SW 1271 (cell line): ENCODE results near the gene BCL2L1.

Source experiments
- DNase-seq, 2 experiments: peaks; one replicate each; lab custom pipeline; 2025; lab: John Stamatoyannopoulos, UW

BCL2L1 gene

DNA sequence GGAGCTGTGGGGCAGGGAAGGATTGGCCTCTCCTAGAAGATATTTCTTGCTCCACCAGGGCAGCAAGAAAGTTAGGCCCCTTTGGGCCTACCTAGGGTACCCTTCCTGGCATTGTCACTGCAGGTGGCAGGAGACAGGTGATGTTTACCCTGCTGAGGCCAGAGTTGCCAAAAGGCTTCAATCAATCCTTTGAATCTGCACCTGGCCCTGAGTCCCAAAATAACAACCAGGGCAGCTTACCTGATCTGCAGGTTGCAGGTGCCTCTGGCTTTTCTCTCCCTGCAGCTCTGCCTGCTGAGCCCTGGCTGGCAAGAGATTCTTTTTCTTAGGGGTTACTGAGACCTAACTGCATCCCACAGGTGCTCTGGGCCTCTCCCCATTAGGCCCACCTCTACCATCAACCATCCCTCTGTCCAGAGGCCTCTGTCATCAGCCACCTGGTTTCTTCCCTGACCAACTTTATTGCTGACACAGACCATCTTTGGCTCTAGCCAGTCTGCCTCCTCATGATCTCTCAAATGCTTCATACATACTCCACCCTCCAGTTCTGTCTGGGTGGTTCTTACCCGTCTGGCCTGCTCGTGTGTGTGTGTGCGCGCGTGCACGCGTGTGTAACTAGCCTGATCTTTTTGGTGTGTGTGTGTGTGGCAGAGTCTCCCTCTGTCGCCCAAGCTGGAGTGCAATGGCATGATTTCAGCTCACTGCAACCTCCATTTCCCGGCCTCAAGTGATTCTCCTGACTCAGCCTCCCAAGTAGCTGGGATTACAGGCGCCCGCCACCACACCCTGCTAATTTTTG, 13.7 kb downstream of the BCL2L1 start:
- no peak for DNase-seq

DNA sequence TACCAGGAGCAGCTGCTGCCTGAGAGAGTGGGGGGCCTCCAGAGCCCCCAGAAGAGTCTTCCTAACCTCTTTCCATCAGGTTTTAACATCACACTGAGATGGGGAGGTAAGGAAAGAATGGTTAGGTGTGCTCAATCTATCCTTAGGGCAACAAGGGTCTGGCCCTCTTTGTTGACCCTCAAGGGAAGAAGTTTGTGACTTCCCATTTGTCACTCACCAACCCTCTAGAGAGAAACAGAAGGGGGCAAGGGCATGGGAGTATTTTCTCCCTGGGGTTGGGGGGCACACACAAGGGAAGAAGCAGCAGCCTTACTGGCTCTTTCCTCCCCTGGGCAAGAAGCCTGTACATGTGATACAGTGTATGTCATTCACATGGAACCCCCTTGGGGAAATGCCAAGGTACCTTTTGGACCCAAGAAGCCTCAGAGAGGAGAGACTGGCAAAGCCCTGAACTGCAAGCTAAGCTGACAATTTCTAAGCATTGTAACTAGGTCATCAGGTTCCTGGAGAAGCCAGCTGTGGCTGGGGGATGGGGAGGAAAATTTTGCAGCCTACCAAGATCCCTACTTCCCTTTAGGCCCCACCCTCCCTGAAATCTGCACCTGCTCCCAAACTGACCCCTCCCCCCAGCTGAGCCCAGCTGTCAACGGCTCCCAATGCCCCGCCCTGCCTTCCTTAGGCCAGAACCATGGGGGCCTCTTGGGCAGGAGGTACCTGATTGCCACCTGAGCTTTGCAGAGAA, 14.5 kb downstream of the BCL2L1 start:
- peak in 1 of 2 experiments; percentile 40 for DNase-seq

DNA sequence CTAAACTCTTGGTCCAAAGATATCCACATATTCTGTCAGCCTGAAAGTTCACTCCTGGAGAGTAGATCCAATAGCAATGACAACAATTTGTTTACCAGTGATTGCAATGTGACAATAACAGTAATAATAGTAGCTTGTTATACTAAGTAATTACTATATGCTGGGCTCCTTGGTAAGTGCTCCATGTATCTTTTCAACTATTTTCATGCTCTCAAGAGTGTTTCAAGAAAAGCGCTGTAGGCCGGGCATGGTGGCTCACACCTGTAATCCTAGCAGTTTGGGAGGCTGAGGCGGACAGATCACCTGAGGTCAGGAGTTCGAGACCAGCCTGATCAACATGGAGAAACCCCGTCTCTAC, 15.4 kb downstream of the BCL2L1 start:
- DNase-seq: no peak

DNA sequence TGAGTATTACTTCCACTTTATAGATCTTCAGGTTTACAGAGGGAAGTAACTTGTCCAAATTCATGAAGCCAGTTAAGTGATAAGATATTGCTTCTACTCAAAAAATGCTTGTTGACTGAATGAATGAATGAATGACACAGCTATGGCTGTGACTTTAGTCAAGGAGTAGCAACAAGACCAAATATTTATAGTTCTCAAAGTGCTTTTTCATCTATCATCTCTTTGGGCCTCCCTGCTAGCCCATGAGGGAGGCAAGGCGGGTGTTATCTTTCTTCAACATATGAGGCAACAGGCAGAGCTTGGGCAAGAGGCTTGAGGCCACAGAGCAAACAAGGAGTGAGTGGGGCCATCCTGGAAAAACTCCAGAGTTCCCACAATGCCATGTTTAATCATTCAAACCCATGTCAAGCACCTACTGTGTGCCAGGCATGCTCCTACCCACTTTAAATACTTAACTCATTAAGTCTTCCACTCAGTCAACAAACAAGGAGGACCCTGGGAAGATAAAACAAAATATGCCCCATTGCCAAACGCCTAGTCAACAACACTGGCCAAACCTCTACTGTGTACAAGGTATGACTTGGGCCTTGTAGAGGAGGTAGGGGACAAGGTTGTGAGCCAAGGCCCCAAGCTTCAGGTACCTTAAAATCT, 15.9 kb downstream of the BCL2L1 start:
- DNase-seq: no peak

DNA sequence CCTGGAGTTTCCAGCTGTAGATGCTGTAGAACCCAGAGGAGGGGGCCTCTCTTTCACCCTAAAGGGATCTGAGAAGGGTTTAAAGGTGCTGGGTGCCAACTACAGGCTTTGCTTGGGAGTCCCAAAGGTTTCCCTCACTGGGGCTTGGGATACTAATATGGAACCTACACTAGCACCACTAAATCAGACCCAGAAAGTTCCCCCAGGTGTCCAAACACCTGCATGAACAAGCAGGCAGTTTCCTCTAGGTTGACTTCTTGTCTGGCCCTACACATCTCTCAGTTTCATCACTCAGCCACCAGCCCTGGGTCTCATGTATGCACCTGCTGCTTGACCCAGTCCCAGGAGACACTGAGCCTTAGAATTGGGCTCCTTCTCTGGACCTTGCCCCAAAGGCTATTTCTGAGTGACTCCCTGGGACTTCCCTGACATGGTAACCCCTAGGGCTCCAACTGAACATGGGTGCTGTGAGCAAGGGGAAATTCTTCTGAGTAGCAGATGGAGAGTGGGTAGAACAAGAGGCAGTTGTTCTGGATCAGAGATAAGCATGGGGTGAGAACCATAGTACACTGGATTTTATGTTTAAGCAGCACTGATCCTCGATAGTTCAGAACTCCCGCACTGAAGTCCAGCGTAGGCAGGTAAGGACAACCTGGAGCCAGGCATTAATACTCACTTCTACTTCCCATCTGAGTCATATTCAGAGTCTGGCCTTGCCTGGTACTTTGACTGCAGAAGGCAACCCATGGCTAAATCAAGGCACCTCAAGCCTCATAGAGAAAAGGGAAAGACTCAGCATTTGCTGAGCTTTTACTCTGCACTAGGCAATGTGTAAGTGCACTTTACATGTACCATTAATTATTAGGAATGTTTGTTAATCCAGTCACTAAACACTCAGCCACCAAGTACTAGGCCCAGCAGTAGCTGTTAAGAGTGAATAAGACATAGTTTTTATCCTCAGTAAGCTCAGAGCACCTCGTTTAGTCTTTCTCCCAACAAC, 16.8 kb downstream of the BCL2L1 start:
- no peak for DNase-seq

DNA sequence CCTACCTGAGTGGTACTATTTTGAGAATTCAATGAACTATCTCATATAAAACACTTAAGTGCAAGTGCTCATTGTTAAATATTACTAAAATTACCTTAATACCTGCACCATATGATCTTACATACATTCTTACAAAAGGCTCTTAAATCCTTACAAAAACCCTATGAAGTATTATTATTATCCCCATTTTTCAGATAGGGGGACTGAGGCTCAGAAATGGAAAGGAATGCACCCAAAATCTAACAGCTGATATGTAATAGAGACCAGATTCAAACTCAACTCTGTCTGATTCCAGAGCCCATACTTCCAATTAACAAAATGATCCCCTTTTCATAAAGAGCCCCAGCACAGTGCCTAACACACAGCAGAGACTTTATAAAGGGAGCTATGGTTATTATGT, 17.5 kb downstream of the BCL2L1 start:
- no peak for DNase-seq

DNA sequence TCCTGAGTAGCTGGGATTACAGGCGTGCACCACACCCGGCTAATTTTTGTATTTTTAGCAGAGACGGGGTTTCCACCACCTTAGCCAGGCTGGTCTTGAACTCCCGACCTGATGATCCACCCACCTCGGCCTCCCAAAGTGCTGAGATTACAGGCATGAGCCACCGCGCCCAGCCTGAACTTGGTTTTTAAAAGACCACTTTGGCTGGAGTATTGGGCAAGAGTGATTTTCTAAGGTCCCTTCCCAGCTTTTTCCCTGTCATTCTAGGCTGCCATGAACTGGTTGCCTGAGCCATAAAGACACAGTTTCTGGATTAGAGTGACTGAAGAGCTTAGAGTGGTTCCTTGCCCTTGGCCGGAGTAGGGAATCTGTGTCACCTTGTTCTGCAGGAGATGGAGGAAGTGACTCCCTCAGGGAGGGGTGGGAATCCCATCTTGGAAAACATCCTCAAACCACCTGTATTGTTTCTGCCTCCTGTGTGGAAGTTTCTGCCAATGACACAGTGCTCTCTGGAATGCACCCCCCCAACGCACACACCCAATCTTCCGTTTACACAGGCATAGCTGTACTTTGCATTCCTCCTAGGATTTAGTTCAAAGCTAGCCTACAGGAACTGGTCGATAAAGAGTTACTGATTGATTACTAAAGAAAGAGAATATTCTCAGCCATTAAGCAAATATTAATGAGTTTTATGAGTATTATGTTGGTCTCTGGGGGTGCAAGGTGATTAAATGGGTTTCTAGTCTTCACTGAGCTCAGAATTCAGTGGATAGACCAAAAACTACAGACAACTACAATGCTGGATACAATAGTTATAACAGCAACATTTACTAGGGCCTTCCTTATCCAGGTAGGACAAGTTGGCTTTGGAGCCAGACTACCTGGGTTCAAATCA, 18.2 kb downstream of the BCL2L1 start:
- peak; percentile 69 to 93 for DNase-seq

DNA sequence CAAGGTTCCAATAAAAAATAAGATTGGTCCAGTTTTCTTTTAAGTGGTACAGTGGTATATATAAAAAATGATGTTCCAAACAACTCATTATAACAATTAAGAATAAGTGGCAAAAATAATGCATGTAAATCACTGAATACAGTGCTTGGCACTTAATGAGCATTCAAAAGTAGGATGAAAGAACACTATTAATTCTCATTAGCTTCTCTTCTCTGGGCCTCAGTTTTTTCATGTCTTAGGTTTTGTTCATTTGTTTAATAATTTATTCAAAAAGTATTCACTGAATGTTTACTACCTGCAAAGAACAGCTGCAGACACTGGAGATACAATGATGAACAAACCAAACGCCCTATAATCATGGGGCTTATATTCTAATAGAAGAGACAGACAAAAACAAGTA, 21.1 kb downstream of the BCL2L1 start:
- no peak for DNase-seq

DNA sequence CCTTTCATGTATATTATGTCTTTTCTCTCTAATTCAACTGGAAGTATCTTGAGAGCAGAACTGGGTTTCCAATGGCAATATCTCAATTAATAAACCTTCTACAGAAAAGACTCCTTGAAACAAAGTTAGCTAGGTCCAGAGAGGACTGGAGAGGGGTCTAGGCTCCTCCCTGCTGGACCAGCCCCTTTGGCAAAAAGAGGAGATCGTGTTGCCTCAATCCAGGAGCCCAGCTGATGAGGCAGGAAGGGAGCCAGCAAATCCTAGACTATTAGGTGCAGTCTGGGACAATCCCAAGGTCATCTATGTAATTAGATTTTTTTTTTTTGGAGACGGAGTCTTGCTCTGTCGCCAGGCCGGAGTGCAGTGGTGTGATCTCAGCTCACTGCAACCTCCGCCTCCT, 21.9 kb downstream of the BCL2L1 start:
- DNase-seq: no peak

DNA sequence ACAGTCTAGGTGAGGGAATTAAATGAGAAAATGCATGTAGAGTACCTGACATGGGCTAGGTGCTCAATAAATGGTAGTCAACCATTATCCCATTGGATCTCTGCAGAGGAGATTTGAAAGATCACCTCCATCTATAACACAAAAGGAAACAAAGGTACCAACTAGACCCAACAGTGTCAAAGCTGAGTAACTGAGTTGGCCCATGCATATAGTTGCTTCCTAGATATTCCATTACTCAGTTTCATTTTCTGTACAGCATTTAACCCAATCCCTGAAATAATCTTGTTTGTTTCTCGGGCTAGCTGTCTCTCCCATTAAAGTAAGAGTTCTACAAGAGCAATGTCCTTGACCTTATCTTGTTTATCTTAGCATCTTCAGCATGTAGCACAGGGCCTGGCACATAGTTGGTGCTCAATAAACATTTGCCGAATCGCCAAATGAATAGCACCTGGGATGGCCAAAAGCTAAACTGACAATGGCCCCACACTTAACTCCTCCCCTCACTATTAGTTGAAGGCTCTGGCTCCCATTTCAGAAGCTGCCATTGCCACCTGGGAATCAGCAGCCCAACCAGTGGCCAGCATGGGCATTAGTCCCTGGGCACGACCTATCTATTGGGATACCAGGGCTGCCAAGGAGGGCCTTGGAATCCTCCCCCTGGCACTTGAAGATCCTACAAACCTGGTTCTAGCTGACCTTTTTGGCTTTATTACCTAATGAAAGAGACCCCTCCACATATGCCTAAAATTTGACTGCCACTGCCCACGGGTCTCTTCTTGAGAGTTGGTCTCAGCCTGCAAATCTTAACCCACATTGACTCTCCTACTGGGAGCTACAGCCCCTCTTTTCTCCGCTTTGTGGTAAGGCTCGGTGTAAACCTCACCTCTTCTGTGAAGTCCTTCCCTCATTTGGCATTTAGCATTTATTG, 22.6 kb downstream of the BCL2L1 start:
- DNase-seq: no peak

DNA sequence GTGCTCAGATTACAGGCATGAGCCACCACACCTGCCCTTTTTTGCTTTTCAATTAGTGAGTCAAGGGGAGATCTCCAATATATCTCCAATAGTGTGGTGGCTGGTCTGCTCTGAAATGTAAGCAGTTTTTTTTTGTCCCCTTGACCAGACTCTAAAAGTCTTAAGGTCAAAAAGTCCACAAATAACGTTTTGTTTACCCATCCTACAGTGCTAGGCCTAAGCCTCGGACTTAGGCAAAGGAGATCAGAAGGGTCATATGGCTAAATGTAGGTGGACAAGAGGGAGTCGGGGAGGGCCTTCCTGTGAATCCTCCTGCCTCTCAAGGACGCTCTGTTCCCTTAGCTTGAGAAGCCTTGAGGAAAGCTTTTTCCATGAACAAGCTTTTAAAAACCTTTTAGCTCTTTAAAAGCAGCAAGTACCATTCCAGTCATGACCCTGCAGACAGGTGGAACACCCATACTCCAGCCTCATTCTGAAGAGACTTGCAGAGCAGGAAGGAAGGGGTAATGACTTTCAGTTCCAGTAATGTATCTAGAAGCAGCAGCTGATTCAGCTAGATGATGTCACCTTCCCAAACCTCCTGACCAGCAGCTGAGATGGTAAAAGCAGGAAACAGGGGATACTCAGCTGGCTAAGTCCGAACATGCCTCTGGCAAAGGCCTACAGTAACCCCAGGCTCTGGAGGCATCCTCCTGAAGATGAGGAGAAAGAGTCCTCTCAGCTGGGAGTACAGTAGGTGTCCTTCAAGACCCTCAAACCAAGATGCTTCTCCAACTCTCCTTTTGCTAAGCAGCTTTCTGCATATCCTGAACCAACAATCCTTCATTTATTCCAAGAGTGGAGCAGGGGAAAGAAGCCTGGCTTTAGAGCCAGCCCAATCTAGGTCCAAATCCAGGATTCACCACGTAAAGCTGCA, 23.6 kb downstream of the BCL2L1 start:
- peak; percentile 88 to 96 for DNase-seq

DNA sequence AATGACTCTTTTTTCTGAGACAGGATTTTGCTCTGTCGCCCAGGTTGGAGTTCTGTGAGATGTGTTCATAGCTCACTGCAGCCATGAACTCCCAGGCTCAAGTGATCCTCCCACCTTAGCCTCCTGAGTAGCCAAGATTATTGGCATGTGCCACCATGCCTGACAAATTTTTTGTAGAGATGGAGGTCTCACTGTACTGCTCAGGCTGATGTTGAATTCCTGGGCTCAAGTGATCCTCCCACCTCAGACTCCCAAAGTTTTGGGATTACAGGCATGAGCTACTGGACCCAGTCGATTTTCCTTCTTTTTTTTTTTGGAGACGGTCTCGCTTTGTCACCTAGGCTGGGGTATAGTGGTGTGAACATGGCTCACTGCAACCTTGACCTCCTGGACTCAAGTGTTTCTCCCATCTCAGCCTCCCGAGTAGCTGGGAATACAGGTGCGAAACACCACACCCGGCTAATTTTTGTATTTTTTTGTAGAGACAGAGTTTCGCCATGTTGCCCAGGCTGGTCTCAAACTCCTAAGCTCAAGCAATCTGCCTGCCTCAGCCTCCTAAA, 24.3 kb downstream of the BCL2L1 start:
- no peak for DNase-seq

DNA sequence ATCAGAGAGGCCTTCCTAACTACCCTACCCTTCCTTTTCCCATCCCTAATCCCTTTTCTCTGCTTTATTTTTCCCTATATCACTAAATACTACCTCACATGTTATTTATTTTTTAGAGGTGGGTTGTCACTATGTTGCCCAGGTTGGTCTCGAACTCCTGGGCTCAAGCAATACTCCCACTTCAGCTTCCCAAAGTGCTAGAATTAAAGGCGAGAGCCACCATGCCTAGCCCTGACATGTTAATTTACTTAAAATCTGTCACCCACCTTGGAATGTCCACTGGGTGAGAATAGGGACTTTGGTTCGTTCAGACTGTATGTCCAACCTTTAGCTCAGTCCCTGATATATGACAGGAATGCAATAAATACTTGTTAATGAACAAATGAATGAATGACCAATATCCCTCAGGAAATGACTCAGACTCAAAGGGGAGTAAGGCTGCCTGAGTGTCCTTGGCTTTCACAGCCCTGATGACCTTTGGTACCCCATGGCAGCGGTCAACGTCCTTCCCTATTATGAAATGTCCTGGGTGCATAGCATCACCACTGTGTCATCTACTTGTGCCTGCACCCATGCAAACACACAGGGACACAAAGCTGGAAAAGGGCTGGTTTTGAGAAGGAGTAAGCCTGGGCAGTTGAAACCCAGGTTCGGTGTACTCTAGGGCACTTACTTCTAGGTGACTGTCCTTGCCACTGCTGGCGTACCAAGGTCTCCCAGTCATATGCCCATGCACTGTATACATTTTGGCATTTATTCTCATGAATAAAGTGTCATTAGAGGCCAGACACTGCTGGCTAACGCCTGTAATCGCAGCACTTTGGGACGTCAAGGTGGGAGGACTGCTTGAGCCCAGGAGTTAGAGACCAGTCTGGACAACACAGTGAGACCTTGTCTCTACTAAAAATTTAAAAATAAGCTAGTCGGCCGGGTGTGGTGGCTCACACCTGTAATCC, 26.5 kb downstream of the BCL2L1 start:
- peak; percentile 99 for DNase-seq

DNA sequence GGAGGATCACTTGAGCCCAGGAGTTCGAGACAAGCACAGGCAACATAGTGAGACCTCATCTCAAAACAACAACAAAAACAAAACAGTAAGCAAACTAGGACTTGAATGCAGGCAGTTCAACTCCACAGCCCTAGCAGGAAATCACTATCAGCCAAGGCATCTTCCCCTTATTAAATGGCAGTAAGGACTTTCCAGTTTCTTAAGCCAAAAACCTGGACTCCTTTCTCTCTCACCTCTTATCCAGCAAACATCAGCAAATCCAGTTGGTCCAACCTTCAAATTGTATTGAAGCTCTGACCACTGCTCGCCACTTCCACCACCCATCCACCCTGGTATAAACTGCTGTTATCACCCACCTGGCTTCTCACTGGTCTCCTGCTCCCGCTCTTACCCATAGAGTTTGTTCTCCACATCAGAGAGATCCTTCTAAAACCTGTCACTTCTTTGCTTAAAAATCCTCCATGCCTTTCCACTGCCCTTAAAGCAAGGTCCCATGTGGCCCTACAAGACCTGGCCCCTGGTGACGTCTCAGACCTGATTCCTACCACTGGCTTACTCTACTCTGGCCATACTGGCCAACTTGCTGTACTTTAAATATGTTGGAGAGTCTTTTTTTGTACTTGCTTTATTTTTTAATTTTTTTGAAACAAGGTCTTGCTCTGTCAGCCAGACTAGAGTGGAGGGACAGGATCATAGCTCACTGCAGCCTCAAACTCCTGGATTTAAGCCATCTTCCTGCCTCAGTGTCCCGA, 27.6 kb downstream of the BCL2L1 start:
- DNase-seq: no peak

DNA sequence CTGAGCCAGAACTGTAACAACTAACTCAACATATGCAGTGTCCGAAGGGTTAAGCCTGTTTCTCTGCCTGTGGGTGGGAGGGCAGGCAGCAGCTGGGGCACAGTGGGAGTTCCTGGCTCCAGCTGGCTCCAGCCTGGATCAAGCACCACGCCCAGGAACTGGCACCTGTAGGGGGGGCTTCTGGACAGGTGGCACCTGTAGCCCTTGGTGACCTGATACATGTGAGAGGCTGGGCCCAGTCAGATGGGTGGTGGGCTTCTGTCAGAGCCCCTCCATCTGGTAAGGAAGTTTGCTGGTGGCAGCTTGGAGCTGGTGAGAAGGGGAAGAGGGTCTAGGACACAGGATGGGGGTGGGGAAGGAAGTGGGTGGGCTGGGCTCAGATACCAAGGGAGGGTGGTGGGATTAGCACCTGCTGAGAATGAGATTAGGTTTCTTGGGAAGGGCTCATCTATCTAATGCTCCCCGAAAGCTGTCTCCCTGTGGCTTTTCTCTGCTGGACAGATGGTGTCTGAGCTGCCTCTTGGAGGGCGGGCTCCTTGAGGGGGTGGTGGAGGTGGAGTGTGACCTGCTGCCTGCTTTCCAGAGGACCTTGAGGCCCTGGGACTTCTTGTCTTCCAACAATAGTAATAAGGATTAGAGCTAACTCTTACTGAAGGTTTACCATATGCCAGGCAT, 28.5 kb downstream of the BCL2L1 start:
- no peak for DNase-seq

DNA sequence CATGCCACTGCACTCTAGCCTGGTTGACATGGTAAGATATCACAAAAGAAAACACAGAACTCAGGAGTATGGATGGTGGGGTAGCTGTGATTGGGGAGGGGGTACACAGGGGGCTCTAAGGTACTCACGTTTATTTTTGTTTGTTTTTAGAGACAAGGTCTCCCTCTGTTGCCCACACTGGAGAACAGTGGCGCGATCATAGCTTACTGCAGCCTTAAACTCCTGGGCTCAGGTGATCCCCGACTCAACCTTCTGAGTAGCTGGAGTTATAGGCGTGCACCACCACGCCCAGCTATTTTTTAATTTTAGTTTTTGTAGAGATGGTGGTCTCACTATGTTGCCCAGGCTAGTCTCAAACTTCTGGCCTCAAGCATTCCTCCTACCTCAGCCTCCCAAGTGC, 29.3 kb downstream of the BCL2L1 start:
- DNase-seq: no peak
